Activated T-cell treated with anti-CD3 and anti-CD28 coated beads for 24 hours (primary cell): Measurements from ENCODE around the gene EXOC8.

Experiments used
- DNase-seq: peaks from one replicate; pipeline ENCODE4 v3.0.0-alpha.2; 2020; ENCODE audit warnings: low read depth

The EXOC8 gene, protein sequence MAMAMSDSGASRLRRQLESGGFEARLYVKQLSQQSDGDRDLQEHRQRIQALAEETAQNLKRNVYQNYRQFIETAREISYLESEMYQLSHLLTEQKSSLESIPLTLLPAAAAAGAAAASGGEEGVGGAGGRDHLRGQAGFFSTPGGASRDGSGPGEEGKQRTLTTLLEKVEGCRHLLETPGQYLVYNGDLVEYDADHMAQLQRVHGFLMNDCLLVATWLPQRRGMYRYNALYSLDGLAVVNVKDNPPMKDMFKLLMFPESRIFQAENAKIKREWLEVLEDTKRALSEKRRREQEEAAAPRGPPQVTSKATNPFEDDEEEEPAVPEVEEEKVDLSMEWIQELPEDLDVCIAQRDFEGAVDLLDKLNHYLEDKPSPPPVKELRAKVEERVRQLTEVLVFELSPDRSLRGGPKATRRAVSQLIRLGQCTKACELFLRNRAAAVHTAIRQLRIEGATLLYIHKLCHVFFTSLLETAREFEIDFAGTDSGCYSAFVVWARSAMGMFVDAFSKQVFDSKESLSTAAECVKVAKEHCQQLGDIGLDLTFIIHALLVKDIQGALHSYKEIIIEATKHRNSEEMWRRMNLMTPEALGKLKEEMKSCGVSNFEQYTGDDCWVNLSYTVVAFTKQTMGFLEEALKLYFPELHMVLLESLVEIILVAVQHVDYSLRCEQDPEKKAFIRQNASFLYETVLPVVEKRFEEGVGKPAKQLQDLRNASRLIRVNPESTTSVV

DNA sequence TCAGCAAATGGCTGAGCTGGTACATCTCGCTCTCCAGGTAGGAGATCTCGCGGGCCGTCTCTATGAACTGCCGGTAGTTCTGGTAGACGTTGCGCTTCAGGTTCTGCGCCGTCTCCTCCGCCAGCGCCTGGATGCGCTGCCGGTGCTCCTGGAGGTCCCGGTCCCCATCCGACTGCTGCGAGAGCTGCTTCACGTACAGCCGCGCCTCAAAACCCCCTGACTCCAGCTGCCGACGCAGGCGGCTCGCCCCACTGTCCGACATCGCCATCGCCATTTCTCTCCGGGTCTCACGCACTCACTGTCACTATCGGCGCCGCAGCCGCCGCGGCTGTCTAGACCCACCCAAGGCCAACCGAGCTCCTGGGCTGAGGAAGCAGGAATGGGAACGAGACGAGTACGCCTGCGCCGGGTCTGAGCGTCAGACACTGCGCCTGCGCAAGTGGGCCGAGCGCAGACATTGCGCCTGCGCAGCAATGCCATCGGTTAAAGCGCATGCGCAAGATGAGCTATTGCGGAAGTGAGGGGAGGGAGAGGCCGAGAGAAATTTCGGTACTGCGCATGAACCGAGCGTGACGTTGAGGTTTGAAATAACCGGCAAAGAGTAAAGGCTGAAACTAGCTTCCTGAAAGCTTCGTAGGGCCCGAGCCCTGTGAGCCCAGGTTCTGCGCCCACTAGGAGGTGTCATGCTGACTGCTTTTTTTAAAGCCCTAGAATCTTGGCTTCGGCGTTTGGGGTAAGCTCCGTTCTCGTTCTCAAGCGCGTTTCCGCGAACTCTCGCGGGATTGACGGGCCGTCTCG, at the start of gene EXOC8:
TSS of gene EXOC8 (minus strand) at position 381 of the 798 bp plus-strand sequence. CDS start at position 274, 107 bp downstream.
- DNase-seq, result peak; percentile 99

DNA sequence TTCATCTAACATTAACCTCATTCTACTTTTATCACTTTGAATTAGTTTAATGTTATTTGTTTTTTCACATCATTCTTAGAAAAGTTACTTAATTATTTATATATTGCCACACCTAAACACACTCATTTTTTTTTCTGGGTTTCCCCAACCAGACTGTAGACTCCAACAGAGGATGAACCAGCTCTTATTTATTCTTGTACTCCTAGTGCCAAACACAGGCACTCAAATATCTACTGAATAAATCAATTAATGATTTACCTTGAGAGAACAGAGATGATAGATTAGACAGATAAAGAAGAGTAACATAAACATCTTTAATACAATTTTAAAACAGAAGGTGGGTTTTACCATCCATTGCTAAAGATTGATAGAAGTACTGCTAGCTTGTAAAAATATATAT, 48.8 kb upstream of the EXOC8 start:
- no peak for DNase-seq

DNA sequence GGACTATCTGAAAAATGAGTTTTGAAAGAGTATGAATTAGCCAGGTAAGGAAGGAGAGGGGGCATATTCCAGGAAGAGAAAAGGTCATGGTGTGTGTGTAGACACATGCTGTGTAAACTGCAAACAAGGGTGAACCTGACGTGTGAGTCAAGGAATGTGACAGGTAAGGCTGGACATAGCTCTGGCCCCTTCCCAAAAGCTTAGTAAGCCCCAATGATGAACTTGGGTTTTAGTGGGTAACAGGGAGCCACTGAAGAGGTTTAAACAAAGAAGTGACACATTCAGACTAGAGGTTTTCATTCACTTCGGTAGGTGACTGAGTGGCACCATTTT, 47.7 kb upstream of the EXOC8 start:
- no peak for DNase-seq

DNA sequence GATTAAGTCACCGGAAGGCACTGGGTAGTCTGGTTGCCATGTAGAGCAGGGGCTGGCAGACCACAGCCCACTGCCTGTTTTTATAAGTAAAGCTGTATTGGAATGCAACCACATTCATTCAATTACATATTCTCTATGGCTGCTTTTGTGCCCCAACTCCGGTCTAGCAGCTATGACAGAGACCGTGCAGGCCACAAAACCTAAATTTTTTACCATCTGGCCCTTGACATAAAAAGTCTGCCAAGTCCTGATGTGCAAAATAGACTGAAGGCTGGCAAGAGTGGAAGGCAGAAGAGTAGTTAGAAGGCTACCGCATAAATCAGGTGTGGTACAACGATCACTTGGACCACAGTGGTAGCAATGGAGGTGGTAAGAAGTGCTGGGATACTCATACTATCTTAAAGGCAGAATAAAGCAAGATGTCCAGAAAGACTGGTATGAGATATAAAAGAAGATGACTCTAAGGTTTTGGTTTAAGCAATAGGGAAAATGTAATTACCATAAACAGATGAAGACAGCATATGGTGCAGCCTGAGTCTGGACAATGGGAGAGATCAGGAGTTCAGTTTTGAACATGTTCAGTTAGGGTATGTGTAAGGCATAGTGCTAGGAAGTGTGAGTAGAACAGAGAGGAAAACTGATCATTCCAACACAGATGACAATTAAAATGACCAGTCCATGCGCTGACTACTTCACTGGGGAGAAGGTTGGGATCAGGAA, 47.2 kb upstream of the EXOC8 start:
- no peak for DNase-seq

DNA sequence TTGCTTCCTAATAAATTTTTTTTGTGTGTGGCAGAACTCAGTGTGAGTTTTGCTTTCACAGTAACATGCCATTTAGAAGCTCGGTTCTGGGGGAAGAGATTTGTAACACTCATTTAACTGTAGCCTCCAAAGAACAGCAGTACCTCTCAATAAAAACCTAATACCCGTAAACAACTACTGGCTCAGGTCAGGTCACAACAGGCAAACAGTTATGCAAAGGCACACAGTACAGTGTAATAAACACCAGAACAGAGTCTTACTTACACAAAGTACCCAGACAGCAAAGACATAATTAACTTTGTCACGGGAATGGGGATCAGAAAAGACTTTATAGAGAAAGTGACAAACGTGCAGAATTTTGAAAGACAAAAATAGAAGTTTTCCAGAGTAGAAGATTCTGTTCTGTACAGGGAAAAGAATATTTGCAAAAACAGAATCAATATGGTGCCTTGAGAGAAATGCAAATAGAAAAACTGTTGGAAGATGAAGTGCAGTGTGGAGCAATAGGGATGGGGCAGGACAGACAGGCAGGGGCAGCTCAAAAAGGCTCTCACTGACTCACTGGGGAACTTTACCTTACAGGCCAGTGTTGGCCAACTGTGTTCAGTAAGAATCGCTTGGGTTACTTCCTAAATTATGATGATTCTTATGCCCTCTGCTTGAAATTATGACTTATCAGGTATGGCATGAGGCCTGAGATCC, 45.7 kb upstream of the EXOC8 start:
- no peak for DNase-seq

DNA sequence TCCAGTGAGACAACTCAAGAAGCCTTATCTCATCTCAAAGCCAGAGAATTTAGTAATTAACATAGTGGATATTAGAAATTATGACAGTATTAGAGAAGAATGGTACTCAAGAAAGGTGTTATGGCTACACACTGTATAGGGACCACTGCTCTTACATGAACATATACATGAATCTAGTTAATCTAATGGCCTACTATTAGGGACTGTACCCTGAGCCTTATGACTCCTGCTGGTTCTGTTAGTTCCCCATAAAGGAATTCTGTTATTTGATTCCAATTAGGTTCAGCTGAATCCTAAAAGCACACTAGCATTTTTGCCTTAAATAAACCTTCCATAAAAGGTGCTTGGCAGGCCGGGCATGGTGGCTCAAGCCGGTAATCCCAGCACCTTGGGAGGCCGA, 44.8 kb upstream of the EXOC8 start:
- DNase-seq, result no peak

DNA sequence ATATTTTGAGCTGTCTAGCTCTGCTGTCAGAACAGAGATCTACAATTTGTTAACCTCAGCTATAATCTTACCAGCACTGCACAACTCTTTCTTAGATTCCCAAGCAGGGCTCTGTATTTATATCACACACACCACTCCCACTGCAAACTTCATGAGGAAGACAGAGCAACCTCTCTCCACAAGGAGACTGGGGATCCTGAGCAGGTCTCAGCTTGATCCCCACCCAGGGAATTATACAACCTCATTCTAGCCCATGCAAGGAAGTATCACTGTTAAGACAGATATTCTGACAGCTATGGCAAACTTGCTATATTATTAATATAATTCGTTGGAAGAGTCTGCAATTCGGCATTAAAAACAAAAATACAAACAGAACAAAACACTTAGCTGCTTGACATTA, 44.1 kb upstream of the EXOC8 start:
- no peak for DNase-seq

DNA sequence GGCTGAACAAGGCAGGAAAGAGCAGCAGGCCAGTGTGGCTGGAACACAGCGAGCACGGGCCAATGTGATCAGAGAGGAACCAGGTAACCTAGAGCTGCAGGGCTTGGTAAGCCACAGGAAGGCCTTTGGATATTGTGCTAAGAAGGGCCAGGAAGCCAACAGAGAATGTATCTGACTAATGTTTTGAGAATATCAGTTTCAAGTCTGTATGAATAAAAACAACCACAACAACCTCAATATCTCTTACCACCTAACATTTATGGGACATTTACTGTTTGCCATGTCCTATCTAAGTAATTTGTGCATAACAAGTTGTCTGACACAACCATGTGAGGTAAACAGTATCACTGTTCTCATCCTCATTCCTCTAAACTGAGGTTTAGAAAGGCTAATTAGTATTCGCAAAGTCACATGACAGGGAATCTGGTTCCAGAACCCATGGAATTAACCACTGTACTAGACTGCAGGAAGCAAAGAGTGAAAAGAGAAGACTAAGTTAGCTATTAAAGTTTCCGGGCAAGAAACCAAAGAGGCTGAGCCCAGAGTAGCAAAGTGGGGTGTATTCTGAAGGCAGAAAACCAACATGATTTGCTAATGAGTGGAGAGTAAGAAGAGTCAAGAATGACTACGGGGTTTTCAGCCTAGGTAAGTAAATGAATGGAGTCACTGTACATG, 39.4 kb upstream of the EXOC8 start:
- DNase-seq, result no peak

DNA sequence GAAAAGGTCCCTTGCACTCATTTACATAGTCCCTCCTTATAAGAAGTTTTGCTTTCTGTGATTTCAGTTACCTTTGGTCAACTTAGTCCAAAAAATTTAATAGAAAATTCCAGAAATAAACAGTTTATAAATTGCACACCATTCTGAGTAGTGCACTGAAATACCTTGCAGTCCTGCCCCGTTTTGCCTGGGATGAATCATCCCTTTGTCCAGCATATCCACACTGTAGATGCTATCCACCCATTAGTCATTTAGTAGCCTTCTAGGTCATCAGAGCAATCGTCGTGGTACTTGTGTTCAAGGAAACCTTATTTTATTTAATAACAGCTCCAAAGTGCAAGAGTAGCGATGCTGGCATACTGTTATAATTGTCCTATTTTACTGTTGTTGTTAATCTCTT, 38.4 kb upstream of the EXOC8 start:
- no peak for DNase-seq

DNA sequence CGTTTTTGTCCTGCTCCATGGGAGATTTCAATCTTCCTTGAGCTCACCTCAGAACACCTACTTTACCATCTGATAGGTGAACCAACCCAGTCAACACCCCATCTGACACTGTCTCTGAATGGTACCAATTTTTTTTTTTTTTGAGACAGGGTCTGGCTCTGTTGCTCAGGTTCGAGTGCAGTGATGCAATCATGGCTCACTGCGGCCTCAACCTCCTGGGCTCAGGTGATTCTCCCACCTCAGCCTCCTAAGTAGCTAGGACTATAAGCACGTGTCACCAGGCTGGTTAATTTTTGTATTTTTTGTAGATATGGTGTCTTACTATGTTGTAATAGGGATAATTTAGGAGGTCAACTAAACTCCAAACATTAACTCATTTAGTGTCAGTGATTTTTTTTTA, 36.7 kb upstream of the EXOC8 start:
- DNase-seq, result no peak

DNA sequence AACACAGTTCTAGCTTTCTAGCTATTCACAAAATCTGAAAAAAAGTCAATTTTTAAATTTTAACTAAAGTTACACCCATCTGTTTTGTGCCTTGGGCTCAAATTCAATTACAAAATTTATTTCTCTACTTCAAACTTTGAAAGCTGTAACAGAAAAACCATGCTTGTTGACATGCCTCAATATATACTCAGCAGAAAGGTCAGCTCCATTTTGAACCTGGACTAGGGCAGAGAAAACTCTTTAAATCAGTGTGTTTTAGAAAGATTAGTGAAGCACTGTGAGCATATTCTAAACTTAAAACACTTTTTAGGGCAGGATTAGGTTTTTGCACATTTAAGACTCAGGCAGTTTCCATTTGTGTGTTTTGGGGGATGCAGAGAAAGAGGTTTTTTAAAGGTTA, 34.8 kb upstream of the EXOC8 start:
- no peak for DNase-seq

DNA sequence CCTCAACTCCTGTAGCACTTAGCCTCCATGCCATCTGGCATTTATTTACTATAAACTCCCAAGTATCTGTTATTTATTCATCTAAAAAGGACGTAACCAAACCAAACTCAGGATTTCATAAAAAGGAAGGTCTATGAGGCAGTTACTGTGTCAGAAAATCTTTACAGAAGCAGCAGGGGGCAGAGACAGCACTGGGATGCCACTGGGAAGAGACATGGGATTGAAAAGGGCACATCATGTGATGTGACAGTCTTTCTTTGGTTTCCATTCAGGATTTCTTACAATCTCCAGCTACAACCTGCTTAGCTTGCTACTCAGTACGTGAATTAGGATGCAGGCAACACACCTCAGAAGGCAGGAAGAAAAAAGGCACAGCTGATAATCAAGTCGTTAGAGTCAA, 31.6 kb upstream of the EXOC8 start:
- DNase-seq, result no peak

DNA sequence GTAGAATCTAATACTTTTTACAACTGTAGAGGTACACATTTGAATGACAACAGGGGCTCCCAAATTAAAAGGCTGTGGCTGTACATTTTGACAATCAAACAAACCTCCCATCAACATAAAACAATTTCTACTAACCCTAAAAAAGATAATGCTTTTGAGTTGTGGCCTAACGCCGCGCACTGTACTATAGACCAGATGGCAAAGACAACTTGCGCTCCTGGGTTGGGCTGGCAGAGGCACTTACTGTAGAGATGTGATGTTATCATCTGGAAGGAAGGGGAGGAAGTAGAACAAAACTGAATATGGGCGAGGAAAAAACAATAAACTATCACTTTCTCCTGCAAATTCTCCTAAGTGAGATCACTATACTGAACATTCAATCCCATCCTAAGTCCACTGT, 26.5 kb upstream of the EXOC8 start:
- DNase-seq, result no peak

DNA sequence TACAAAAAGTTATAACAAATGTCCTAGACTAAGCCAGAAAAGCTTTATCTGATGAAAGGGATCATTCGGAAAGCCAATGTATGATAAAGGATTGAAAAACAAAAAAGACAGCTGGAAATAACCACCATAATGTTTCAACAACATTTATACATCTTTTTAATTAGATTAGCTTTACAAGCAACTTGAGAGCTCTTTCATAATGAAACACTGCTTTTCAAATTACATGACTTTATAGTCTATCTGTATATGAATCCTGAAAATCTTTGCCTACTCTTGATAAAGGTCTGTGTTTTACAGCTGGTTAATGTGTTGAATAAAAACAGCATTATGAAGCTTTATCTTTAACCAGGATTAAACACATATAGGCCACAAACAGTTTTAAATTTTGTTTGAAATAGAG, 26.0 kb upstream of the EXOC8 start:
- DNase-seq, result no peak

DNA sequence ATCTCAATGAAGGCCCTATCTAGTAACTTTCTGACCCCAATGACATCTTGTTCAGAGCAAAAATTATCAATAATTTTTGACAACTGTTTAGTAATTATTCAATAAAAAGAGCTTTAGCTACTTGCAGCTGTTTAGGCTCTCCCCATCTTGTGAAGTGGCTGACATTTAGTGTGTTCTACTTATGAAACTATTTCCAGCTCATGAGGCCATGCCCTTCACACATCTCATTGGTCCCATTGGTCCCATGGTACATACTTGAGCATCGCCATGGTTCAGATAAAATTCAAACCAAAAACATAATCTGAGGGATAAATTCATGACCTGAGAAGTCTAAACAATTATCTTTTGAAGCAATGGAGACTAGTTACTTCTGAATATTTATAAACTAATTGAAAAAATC, 24.7 kb upstream of the EXOC8 start:
- DNase-seq, result no peak

DNA sequence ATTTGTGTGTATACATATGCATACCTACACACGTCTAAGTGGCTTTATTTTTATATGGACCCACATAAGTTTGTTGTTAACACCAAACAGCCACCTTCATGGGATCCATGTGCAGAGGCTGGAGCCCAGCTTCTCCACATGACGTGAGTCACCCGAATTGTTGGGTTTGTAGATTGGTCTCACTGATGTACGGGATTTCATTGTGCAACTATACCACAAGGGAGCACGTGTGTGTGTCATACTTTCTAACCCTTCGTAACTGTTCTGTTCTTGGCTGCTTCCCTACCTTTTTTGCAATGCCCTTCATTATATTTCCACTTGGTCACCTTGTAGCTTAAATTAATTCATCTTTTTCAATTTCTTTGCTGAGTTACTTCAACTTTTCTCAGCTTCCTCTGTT, 21.5 kb upstream of the EXOC8 start:
- no peak for DNase-seq

DNA sequence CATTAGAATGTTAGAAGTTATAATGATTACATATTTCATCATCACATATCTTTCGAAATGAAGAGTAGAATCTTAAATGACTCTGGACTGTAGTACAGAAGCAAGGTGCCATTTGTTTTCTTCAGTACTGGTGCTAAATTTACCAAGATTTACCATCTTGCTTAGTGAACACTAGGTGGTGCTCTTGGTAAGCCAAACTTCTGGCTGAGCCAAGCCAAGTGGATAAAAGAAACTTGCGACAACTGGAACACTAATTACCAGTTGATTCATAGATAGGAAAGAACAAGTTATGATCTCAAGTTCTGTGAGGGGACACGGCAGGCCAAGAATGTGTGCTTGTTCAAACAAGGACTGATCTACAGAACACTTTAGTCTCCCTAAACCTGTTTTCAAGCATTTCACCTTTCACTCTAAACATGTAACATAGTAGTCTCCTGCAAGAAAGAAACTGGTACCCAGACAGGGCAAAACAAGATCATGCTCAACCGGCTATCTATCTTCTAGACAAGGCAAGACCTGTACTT, 20.2 kb upstream of the EXOC8 start:
- DNase-seq, result no peak

DNA sequence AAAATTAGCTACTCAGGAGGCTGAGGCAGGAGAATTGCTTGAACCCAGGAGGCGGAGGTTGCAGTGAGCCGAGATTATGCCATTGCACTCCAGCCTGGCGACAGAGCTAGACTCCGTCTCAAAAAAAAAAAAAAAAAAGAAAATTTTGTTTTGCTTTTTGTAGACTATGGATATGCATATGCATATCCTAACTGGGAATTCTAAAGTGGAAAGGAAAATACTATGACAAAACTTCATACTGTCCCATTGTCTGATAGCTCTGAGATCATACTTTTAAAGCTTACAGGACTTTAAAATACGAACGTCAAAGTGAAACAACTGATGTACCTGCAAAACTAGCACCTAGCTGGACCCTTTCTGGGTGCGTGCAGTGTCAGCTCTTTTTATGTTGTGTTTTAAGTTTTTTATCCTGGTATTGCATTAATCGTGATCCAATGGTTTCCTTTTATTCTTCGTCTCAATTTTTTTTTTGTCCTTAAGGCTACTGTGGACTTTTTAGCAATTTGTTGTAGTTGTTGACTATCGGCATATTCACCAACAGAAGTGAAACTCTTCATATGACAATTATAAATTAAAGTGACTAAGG, 19.6 kb upstream of the EXOC8 start:
- no peak for DNase-seq

DNA sequence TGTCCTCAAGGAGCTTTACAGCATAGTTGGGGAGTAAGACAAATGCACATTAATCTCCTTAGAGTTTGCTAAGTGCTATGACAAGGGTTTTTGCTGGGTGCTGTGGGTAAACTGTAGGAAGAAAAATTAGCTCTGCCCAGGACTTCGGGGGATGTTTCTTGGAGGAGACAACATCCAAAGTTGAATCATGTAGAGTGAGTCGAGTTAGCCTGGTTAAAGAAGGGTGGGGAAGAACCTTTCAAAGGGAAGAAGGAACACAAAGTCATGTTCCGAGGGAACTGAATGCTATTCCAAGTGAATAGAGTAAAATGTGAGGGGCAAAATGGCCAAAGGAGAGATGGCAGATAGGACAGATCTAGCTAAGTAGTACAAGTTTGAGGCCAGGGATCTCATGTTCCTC, 17.5 kb upstream of the EXOC8 start:
- no peak for DNase-seq

DNA sequence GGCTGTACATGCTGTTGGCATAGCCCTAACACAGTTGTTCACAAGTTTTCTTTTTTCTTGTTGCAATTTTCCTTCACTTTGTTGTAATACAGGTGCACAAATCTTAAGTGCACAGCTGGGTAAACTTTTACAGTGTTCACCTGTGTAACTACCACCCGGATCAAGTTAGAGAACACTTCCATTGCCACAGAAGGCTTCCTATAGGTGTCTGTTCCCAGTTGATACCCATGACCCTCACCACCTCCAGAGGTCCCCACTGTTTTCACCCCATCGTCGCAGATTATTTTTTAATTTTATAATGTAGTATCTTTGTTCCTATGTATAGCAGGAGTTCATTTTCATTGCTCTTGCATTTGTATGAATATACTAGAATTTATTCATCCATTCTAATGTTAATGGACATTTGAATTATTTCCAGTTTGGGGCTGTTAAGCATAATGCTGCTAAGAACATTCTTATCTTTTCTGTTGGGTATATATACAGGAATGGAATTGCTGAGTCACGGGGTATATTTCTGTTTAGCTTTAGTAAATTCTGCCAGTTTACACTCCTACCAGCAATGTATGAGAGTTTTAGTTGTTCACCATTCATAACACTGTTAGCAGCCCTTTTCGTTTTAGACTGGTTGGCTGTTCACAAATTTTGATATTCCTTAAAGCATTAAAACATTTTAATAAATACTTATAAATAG, 16.8 kb upstream of the EXOC8 start:
- no peak for DNase-seq
